ENCODE data around the gene LENG8. TPM values are rescaled to one million over a fixed set of nuclear protein-coding genes. Genes with fewer than 3 reads are reported as not detected.

LENG8 gene
- total RNA-seq, 1 donor from 2014 or later, result 39.1 TPM

DNA sequence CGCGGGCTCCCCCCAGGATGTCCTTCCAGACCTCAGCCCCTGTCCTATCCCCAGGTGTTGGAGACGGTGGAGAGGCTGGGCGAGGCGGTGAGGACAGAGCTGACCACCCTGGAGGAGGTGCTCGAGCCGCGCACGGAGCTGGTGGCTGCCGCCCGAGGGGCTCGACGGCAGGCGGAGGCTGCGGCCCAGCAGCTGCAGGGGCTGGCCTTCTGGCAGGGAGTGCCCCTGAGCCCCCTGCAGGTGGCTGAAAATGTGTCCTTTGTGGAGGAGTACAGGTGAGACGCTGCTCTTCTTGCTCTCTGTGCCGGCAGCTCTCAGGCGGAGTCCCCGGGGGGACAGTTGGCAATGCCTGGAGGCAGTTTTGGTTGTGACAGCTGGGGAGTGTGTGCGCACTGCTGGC lies 26.9 kb upstream of the LENG8 start:
- DNase-seq (ENCODE audit: low read depth), result no peak
- no peak overlapping the region for H3K4me3 ChIP-seq (ENCODE audit: low read depth, low read length)

DNA sequence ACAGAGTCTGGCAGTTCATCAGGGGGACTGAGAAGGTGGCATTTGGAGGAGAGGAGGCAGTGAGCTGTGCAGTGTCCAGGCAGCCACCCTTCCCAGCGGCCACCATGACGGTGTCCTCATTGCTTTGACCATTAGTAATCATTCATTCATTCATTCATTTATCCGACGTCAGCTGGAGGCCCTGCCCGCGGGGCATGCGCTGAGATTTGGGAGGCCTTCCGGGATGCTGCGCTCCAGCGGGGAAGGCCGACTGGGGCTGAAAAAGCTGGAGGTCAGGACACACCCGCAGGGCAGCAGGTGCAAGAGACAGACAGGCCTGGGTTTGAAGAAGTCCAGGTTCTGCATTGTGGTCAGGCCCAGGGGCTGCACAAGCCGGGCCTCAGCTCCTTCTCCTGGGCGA lies 24.8 kb upstream of the LENG8 start:
- no peak overlapping the region for H3K4me3 ChIP-seq (ENCODE audit: low read depth, low read length)
- no peak for DNase-seq (ENCODE audit: low read depth)
- TF ChIP-seq, protein P1, sequence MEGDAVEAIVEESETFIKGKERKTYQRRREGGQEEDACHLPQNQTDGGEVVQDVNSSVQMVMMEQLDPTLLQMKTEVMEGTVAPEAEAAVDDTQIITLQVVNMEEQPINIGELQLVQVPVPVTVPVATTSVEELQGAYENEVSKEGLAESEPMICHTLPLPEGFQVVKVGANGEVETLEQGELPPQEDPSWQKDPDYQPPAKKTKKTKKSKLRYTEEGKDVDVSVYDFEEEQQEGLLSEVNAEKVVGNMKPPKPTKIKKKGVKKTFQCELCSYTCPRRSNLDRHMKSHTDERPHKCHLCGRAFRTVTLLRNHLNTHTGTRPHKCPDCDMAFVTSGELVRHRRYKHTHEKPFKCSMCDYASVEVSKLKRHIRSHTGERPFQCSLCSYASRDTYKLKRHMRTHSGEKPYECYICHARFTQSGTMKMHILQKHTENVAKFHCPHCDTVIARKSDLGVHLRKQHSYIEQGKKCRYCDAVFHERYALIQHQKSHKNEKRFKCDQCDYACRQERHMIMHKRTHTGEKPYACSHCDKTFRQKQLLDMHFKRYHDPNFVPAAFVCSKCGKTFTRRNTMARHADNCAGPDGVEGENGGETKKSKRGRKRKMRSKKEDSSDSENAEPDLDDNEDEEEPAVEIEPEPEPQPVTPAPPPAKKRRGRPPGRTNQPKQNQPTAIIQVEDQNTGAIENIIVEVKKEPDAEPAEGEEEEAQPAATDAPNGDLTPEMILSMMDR (conservative IDR thresholded peaks at IDR 0.05; ENCODE audit: low read depth, low read length), result no peak

More for the DNA sequence above, 26.9 kb upstream of the LENG8 start:
- TF ChIP-seq, protein P1 (conservative IDR thresholded peaks at IDR 0.05; ENCODE audit: low read depth, low read length), result no peak

DNA sequence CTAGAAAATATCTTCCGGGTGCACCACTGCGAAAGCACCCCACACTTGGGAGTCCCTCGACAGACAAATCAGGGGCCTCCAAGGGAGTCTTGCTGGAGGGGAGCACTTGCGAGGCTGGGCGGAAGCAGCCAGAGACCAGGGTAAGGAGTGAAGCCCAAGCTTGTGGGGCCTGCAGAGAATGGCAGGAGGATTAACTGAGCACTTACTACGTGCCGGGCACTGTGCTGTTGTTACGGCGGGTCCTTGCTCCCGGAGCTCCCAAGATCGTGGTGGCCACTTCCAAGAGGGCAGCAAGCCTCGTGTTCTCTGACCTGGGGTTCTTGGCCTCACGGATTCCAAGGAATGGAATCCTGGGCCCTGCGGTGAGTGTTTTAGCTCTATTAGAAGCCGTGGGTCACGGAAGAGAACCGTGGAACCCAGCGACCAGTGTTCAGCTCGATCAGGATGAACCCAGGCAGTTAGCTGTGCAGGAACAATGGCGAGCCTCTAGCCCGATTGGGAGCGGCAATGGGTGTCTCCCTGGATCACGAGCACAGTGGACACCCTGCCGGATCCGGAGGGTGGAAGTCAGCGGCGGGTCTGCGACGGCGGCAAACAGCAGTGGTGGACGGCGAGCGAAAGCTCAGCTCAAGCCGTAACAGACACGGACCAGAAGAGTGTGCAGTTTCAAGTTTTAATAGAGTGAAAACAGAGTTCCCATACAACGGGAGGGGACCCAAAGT lies 24.2 kb upstream of the LENG8 start:
- TF ChIP-seq, protein P1 (conservative IDR thresholded peaks at IDR 0.05; ENCODE audit: low read depth, low read length), result no peak
- DNase-seq (ENCODE audit: low read depth), result no peak

GRCh38 chr19:54425382-54425723 lies 23.6 kb upstream of the LENG8 start:
- DNase-seq (ENCODE audit: low read depth), result no peak
- TF ChIP-seq, protein P1 (conservative IDR thresholded peaks at IDR 0.05; ENCODE audit: low read depth, low read length), result no peak
- H3K4me3 ChIP-seq (ENCODE audit: low read depth, low read length), result no peak overlapping the region

More for the DNA sequence above, 24.2 kb upstream of the LENG8 start:
- H3K4me3 ChIP-seq (ENCODE audit: low read depth, low read length), result no peak overlapping the region

DNA sequence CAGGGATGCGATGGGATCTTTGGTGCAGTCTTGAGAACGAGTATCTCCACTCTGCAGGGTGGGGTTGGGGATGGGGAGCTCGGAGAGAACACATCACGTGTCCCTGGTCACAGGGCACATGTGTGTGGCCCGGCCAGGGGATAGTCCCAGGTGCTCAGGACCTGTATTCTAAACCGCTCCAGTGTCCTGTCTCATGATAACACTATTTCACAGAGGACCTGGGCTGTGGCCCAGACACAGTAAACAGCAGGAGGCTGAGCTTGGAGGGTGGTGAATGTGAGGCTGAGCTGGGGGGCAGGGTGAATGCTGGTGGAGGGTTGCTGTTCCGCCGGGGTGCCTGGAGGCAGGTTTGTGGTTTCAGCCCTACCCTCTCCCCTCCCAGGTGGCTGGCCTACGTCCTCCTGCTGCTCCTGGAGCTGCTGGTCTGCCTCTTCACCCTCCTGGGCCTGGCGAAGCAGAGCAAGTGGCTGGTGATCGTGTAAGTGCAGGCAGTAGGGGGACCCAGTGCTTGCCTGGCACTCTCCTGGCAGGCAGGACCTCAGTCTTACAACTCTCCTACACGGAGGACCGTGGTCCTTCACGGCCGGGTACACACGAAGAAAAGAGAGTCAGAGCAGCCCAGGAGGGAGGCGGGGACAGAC lies 22.6 kb upstream of the LENG8 start:
- H3K4me3 ChIP-seq (ENCODE audit: low read depth, low read length), result no peak overlapping the region
- DNase-seq (ENCODE audit: low read depth), result no peak
- TF ChIP-seq, protein P1 (conservative IDR thresholded peaks at IDR 0.05; ENCODE audit: low read depth, low read length), result no peak

DNA sequence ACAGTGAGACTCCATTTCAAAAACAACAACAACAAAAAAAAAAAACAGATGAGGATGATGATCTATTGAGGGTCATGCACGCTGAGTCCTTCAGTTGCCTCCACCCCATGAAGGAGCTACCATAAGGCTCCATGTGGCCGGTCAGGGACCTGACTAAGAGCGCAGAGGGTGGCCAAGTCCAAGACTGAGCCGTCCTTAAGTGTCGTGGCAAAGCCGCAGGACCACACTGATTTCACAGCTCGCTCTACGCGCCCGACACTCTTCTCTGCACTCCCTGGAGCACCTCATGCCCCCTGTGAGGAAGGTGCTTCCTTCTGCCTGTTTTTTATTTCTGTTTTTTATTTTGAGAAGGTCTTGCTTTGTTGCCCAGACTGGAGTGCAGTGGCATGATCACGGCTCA lies 21.4 kb upstream of the LENG8 start:
- no peak for DNase-seq (ENCODE audit: low read depth)
- TF ChIP-seq, protein P1 (conservative IDR thresholded peaks at IDR 0.05; ENCODE audit: low read depth, low read length), result no peak
- H3K4me3 ChIP-seq (ENCODE audit: low read depth, low read length), result no peak overlapping the region
